Measurements from ENCODE around the gene HOMER2. TPM values are rescaled to one million over a fixed set of nuclear protein-coding genes. Genes with fewer than 3 reads are reported as not detected.
A peak's percentile ranks its signal among the peaks of the same experiment; 100 is the strongest.
"Not testable (repeated sequence)": the region's sequence is repeated elsewhere in the genome, so short reads cannot be mapped to it uniquely, and the experiment has no call there.

Gene HOMER2
- total and polyA plus RNA-seq, 2 of the 13 experiments (the other 11 are each of a cell fraction or from before 2014, with no cell fraction given): 12.9 to 14.1 TPM

GRCh38 chr15:82893473-82893872 is 59.0 kb downstream of the HOMER2 start:
- BruUV-seq (replicated peaks); ATAC-seq; H3K27me3 ChIP-seq (ENCODE audit: control insufficient read depth in 1 of 2, insufficient read depth in 2 of 2, low read length in 2 of 2); CTCF ChIA-PET (ENCODE audit: low intra/inter-chr PET ratio, low total read pairs); H3K36me3 ChIP-seq (replicated peaks in 1 of 2; ENCODE audit: control insufficient read depth in 1 of 2, insufficient read depth in 2 of 2, low read length in 2 of 2); H2AFZ ChIP-seq (ENCODE audit: low read length); H3K79me2 ChIP-seq (ENCODE audit: insufficient read depth, low read length); in situ Hi-C loops (cut with HindIII; ENCODE audit: extremely low pct_ligation_motif_present, low pct_unique_long_range_greater_than_20kb); H4K20me1 ChIP-seq (ENCODE audit: insufficient read depth, low read length); H3K27ac ChIP-seq (ENCODE audit: extremely low read length, insufficient read depth, low read length); H3K4me3 ChIP-seq (replicated peaks in 1 of 3; ENCODE audit: insufficient read depth in 1 of 3, low read depth in 2 of 3, low read length in 3 of 3); intact Hi-C loops (cut with micrococcal nuclease; ENCODE audit: unreplicated experiment); POLR2A ChIA-PET; DNase-seq (ENCODE audit: low spot score); H3K9ac ChIP-seq (ENCODE audit: insufficient read depth, low read depth, low read length); FAIRE-seq; H3K9me3 ChIP-seq (ENCODE audit: low read length); H3K4me2 ChIP-seq (ENCODE audit: low read depth, low read length): not testable (repeated sequence)
- H3K4me1 ChIP-seq (ENCODE audit: insufficient read depth, low read length): peaks cover 12% of the 10 kb centered on the region
- WGBS (ENCODE audit: low lambda C conversion rate): 88% methylated on average over 12 of the region's 12 CpGs
- TF ChIP-seq CEBPB (IDR thresholded peaks at IDR 0.05; ENCODE audit: borderline replicate concordance, low read depth, low read length): peak; percentile 25; the same call in 1 of the 2 replicates

- H3K4me2 ChIP-seq (ENCODE audit: low read depth, low read length): no peak overlapping the region
- ChIA-PET CTCF (ENCODE audit: low intra/inter-chr PET ratio, low total read pairs) (no interaction called here), POLR2A (no interaction called here)
- no TSS peak for BruUV-seq (replicated peaks)
- in situ Hi-C loops (cut with HindIII; ENCODE audit: extremely low pct_ligation_motif_present, low pct_unique_long_range_greater_than_20kb) (no loop called here), intact Hi-C loops (cut with micrococcal nuclease; ENCODE audit: unreplicated experiment) (no loop called here)
- no peaks in the 10 kb centered on the region for H3K79me2 ChIP-seq (ENCODE audit: insufficient read depth, low read length)
- H2AFZ ChIP-seq (ENCODE audit: low read length): no peak overlapping the region
- DNase-seq (ENCODE audit: low spot score) (no peak), FAIRE-seq (no peak), ATAC-seq (no peak)
- H3K4me3 ChIP-seq (replicated peaks in 1 of 3; ENCODE audit: insufficient read depth in 1 of 3, low read depth in 2 of 3, low read length in 3 of 3): no peak overlapping the region
- no peaks in the 10 kb centered on the region for H3K36me3 ChIP-seq (replicated peaks in 1 of 2; ENCODE audit: control insufficient read depth in 1 of 2, insufficient read depth in 2 of 2, low read length in 2 of 2)
- H3K9me3 ChIP-seq (ENCODE audit: low read length): no peaks in the 10 kb centered on the region
- 91% methylated on average over 9 of the region's 9 CpGs for WGBS (ENCODE audit: low lambda C conversion rate)
- H3K27me3 ChIP-seq (ENCODE audit: control insufficient read depth in 1 of 2, insufficient read depth in 2 of 2, low read length in 2 of 2): no peaks in the 10 kb centered on the region
- no peak overlapping the region for H3K27ac ChIP-seq (ENCODE audit: extremely low read length, insufficient read depth, low read length)
- peaks cover 7% of the 10 kb centered on the region for H3K4me1 ChIP-seq (ENCODE audit: insufficient read depth, low read length)
- H4K20me1 ChIP-seq (ENCODE audit: insufficient read depth, low read length): no peaks in the 10 kb centered on the region
- no peak overlapping the region for H3K9ac ChIP-seq (ENCODE audit: insufficient read depth, low read depth, low read length)
- TF ChIP-seq BHLHE40 (IDR thresholded peaks at IDR 0.05; ENCODE audit: low read length) (no peak), THAP11 (CRISPR knock-in tag; IDR thresholded peaks at IDR 0.05) (no peak), ELF3 (CRISPR knock-in tag; IDR thresholded peaks at IDR 0.05) (no peak), GPBP1L1 (CRISPR knock-in tag; IDR thresholded peaks at IDR 0.05) (no peak), ZNF512 (CRISPR knock-in tag; IDR thresholded peaks at IDR 0.05) (no peak), ZNF503 (CRISPR knock-in tag; IDR thresholded peaks at IDR 0.05) (no peak), ZNF281 (CRISPR knock-in tag; IDR thresholded peaks at IDR 0.05; ENCODE audit: borderline replicate concordance) (no peak), SMARCC2 (IDR thresholded peaks at IDR 0.05) (no peak), ZNF761 (CRISPR knock-in tag; conservative IDR thresholded peaks at IDR 0.05) (no peak), MAZ (IDR thresholded peaks at IDR 0.05; ENCODE audit: borderline replicate concordance, low read depth, low read length) (no peak), MAZ (CRISPR knock-in tag; IDR thresholded peaks at IDR 0.05; ENCODE audit: low read depth) (no peak)
Measured at GRCh38 chr15:82892573-82892972, 59.9 kb downstream of the HOMER2 start.
